ENCODE measurements around the gene HSDL1.

DNA sequence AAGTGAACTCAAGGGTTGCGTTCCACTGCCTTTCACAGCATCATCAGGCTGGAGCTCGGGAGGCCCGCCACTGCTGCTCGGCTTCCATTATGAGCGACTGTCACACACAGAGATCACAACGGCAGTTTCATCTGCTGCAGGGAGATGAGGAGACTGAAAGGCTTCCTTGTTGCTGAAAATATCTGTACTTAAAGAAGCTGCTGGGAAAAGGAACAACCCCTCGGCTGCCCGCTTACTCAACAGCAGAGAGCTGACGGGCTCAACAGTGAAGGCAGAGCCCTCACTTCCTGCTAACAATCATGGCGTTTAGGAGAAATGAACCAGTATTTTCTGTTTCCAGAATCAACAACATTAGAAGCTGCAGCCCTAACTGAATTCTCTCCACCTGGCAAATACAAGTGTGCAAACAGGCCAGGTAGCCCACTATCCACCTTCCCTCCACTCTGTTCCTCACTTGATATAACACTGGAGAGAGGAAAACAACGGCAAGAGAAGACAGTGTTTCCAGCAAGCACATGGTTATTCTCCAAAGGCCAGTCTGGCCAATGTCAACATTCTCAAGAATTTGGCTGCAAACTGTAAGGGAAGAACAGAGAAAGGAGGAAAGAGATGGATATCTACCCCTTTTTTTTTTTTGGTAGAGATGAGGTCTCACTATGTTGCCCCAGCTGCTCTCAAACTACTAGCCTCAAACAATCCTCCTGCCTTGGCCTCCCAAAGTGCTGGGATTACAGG, 62.0 kb downstream of the HSDL1 start:
- no peak for TF ChIP-seq POLR2A (IDR thresholded peaks at IDR 0.05)
- no peak for TF ChIP-seq EP300 (IDR thresholded peaks at IDR 0.05)
- TF ChIP-seq, protein P1, sequence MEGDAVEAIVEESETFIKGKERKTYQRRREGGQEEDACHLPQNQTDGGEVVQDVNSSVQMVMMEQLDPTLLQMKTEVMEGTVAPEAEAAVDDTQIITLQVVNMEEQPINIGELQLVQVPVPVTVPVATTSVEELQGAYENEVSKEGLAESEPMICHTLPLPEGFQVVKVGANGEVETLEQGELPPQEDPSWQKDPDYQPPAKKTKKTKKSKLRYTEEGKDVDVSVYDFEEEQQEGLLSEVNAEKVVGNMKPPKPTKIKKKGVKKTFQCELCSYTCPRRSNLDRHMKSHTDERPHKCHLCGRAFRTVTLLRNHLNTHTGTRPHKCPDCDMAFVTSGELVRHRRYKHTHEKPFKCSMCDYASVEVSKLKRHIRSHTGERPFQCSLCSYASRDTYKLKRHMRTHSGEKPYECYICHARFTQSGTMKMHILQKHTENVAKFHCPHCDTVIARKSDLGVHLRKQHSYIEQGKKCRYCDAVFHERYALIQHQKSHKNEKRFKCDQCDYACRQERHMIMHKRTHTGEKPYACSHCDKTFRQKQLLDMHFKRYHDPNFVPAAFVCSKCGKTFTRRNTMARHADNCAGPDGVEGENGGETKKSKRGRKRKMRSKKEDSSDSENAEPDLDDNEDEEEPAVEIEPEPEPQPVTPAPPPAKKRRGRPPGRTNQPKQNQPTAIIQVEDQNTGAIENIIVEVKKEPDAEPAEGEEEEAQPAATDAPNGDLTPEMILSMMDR (IDR thresholded peaks at IDR 0.05) = no peak
